Pulmonary artery endothelial cell (primary cell): ENCODE measurements around the gene CIBAR2. TPM values are rescaled to one million over a fixed set of nuclear protein-coding genes. Genes with fewer than 3 reads are reported as not detected.
"Not testable (repeated sequence)": the region's sequence is repeated elsewhere in the genome, so short reads cannot be mapped to it uniquely, and the experiment has no call there.

Experiments
- DNase-seq: peaks from one replicate; pipeline ENCODE4 v3.0.0-alpha.2; 2011; ENCODE audit warnings: low read depth, low spot score
- total RNA-seq: library from RNA; depleted of rRNA; stranded (reverse); fragments of >200 nt; gene quantifications from 2 replicates; pipeline ENCODE4 v1.2.3, GENCODE V29; 2014

Gene CIBAR2
- total RNA-seq, 1 donor from 2014 or later, result not detected

DNA sequence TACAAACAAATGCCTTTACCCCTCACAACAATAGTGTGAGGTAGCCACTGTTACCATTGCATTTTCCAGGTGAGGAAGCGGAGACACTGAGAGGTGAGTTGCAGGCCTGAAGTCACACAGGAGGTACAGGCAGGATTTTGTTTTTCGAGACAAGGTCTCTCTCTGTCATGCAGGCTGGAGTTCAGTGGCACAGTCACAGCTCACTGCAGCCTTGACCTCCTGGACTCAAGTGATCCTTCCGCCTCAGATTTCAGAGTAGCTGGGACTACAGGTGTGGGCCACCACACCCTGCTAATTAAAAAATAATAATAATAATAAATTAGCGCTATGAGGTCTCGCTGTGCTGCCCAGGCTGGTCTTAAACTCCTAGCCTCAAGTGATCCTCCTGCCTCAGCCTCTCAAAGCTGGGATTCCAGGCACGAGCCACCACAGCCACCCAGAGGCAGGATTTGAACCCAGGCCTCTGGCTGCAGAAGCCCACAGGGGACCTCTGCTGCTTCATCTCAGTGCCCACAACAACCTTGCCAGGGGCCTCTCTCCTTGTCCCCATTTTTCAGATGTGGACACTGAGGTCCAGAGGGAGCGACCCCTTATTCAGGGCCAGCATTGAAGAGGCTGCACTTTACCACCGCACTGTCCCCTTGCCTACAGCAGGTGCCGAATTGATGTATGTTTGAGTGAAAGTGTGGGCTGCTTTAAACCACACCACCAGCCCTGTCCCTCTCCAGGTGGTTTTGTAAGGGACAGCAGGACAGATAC, 16.0 kb upstream of the CIBAR2 start:
- no peak for DNase-seq

DNA sequence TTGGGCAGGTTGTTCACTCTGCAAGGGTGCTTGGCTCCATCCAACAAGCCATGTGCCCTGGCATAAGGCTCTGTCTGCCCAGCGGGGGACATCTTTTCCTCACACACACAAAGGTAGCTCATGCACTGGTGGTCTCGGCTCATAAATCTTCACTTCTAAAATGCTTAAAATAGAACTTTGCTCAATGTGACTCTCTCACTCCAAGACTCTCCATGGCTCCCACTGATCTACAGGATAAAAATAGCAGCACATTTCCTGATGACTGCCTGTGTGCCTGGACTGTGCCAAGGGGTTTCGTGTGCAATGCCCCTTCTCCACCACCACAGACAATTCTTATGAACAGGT, 15.1 kb upstream of the CIBAR2 start:
- no peak for DNase-seq

DNA sequence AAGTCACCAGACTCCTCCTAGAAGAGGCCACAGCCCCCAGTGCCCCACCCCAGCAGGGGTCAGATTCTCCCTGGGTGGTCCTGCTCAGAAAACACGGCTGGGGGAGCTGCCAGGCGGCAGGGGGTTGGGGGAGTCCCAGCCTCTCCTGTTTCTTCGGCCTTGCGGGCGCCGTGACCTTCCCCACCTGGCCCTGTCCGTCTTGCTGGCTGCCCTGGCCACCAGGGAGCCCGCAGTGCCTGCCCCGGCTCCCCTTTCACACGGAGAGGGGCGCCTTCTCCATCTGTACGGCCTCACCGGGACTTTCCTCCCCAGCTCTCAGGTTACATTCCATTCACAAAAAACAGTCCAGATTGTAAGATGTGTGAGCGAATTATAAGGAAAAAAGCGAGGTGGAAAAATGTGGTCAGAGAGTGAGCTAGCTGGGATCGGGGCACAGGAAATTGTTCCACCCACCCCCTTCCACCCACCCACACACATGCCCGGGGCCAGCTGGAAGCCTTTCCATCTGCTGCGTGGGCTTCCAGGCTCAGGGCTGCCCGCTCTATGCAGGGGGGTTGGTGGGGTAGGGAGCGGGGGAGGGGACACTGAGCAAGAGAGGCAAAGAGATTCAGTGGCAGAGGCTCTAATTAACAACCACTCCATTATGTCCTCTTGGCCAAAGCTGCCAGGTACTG, 14.6 kb upstream of the CIBAR2 start:
- DNase-seq, result no peak

DNA sequence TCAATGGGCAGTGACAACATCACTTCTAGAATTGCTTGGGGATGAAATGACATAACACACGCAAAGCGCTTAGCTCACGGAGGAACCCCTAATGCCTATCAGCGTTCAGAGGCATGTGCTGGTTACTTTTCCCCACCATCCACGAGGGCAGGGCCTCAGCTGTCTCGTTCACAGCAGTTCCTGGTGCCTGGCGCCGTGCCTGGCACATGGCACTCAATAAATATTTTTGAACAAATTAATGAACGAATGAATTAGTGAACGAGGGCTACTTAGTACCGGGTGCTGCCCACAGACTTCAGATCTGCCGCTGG, 14.1 kb upstream of the CIBAR2 start:
- no peak for DNase-seq

DNA sequence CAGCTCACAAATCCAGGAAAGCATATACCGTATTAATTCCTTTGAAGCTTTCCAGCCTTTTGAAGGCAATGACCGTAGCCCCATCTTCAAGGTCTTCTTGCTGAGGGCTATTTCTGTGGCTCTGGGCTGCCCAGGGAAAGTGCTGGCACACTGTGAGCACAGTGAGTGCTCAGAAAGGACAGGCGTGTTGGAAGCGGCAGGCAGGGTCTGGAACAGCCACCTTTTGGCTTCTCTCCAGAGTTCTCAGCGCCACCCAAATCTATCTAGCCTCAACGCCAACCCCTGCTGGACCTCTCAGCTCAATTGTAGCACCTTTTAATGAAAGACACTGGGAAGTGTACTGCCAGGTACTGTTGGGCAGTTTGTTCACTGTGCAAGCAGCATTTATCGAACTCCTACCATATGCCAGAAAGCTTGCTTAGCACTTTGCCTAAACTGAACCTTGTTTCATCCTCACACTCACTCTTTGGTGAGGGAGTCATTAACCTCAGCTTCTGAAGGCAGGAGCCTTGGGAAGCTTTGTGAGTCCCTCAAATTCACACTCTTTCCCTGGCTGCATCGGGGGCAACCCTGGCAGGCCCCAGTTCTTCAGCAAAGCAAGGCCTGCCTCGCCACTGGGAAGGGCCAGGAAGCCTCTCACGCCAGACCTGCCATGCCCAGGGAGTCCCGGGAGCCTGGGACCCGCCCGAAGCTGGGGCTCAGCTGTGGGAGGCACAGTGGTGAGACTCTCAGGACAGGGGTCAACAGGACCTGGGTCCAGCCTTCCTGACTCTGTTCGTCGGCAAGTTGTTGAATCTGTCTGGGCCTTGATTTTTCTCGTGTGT, 13.5 kb upstream of the CIBAR2 start:
- no peak for DNase-seq

GRCh38 chr16:85124636-85125346, 12.5 kb upstream of the CIBAR2 start:
- no peak for DNase-seq

DNA sequence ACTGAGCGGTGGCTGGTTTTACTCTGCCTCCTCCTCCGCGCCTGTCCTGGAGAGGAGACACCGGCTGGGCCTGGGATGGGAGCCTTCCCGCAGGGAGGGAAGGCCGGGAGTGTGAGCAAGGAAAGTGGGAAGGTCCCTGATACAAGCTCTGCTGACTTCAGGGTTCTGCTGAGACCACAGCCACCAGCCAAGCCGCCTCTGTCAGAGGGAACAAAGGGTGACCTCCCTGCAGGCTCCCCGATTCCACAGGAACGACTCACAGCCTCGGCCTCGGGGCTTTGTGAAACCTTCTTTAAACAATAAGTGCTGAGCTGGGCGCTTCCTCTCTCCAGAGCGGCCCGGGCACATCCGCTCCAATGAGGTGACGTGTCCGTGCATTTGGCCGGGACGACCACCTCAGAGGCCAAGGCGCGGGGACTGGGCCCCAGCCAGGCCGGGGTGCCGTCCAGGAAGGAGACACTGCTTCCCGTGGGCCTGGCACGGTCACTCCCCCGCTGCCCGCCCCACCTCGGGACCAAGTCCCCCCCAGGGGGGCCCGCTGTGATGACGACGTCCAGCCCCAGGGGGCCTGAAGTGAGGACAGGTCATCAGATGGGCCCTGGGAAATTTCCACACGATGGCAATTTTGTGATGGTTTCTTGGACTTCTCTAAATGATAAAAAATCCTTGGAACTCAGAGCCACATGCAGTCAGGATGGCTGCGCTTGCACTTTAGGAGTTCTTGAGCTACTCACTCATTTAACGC, 11.8 kb upstream of the CIBAR2 start:
- DNase-seq, result peak; percentile 24

DNA sequence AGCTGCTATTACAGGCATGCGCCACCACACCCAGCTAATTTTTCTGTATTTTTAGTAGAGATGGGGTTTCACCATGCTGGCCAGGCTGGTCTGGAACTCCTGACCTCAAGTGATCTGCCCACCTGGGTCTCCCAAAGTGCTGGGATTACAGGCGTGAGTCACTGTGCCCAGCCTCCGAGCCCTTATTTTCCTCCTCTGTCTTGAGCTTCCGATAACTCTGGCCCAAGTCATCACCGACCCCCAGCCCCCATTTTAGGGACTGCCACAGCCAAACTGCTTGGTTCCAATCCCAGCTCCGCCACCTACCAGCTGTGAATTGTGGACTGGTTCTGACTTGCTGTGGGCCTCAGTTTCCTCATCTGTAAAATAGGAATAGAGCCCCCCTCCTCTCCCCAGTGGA, 11.2 kb upstream of the CIBAR2 start:
- not testable (repeated sequence) for DNase-seq

GRCh38 chr16:85120006-85120340, 7.7 kb upstream of the CIBAR2 start:
- no peak for DNase-seq

- no peak for DNase-seq
Observed at GRCh38 chr16:85117418-85117817, 5.1 kb upstream of the CIBAR2 start.

- DNase-seq, result peak; percentile 24
Observed at GRCh38 chr16:85114909-85115567, 2.8 kb upstream of the CIBAR2 start.

GRCh38 chr16:85113913-85114312, 1.6 kb upstream of the CIBAR2 start:
- DNase-seq, result no peak

GRCh38 chr16:85113168-85113733, 979 bp upstream of the CIBAR2 start:
- DNase-seq, result no peak

DNA sequence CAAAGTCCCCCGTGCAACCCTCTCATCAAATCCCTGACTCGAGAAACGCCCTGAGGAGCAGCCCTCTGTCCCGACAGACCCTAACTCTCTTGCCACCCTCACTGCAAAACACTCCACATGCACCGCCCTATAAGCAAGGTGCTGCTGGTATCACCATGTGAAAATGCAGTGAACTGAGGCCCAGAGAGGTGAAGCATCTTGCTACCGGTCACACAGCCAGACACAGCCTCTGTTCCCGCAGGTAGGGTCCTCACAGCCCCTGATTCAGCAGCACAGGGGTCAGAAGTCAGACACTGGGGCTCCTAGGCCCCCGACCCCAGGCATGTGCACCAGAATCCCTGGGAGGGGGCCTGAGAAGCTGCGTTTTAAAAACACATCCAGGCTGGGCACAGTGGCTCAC, 1.1 kb downstream of the CIBAR2 start:
- no peak for DNase-seq

GRCh38 chr16:85110105-85110504, 2.2 kb downstream of the CIBAR2 start:
- DNase-seq, result no peak

- no peak for DNase-seq
Observed at GRCh38 chr16:85107532-85107931, 4.7 kb downstream of the CIBAR2 start.

DNA sequence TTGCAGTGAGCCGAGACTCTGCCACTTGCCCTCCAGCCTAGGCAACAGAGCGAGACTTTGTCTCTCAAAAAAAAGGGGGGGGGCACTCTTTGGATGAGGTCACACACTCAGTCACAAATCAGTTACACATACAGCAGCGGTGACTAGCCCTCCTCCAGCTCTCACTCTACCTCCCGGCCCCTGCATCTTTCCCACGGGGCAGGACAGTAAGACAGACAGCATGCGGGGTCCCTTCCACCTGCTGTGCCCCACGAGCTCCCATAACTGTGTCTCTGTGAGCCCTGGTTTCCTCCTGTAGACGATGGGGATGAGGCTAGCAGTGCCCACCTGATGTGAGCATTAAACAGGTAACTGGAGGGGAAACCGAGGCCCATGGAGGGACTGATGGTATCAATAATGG, 5.2 kb downstream of the CIBAR2 start:
- no peak for DNase-seq

DNA sequence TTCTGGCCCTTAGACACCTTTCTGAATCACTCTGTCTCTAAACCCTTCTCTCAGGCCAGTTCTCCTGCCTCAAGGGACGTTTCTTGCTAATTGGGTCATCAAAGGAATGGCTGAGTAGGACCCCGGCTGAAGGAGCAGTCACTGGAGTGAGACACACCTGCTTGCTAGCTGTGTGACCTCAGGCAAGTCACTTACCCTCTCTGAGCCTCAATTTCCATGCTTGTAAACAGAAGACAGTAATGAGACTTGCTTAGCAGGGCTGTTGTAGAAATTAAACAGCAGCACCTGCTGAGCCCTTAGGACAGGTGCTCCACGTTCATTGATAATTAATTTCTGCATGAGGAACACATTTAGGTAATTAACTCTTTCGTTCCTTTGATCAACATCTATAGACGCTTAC, 6.8 kb downstream of the CIBAR2 start:
- DNase-seq, result no peak

DNA sequence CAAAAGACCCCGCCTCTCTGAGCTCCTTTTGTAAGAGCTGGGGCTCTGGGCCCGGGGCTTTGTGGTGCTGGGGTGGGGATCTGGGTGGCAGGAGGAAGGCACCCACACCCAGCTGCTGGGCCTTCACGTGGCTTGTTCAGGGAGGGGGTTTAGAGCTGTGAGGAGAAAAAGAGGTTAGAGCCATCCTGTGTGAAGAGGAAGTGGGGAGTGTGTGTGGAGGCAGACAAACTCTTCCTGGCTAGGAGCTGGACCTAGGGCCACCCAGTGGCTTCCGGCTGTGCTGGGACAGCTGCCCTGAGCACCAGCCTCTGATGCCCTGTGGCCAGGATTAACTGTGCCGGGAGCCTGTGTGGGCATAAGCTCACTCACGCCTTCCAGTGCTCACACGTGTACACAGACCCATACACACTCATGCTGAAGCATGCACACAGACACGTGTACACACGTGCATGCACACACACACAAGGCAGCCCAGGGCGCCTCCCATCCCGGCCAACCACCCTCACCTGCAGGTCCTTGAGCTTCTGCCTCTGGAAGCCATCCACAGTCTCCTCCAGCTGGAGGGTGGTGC, 7.4 kb downstream of the CIBAR2 start:
- no peak for DNase-seq

- no peak for DNase-seq
Observed at GRCh38 chr16:85104147-85104546, 8.1 kb downstream of the CIBAR2 start.
